Measurements from ENCODE around the gene ANKS4B. TPM values are rescaled to one million over a fixed set of nuclear protein-coding genes. Genes with fewer than 3 reads are reported as not detected.

Gene ANKS4B
- total RNA-seq, 1 experiment from 2014 or later: not detected

DNA sequence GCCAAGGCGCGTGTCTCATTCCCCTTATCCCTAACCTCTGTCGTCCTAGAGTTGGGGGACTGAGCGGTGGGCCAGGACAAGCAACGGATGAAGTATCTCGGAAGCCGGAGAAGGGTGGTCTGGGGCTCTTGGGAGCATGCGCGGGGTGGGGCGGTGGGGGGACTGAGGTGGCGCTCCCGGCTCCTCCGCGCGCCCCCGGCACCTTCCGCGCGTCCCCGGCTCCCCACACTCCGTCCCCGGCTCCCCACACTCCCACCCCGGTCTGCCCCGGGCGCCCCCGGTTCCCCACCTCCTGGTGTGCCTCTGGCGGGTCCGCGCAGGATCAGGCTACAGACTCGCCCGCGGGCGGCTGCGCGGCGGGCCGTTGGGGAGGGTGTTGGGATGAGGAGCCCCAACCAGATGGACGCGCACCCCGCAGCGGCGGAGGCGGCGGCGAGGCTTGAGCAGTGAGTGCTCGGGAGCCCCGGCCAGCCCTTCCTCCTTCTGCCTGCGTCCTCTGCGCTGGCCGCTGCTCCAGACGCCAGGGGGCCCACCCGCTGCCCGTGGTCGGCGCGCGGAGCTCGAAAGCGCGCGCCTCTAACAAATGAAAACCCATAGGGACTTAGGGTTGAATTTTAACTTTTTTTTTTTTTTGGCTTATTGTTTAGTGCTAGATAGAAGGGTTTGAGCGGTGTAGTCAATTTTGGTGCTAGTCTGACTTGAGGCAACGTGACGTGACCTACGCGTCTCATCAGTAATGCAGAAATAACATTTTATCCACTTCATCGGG, 50.2 kb downstream of the ANKS4B start:
- in situ Hi-C loops (cut with HindIII; ENCODE audit: low pct_unique_long_range_greater_than_20kb, low sequenced_read_pairs): loop anchor here (25.0 kb wide), 1 partner anchor 96 kb away; no protein-coding TSS in a partner anchor
- H3K9me3 ChIP-seq (ENCODE audit: control insufficient read depth, insufficient read depth, low read depth, low read length): no peaks in the 10 kb centered on the region
- ChIA-PET CTCF (interaction anchor here (0.6 kb wide), 1 partner anchor 1348 kb away, joined by 5 read pairs; no protein-coding TSS in a partner anchor), POLR2A (no interaction called here)
- intact Hi-C loops (cut with micrococcal nuclease; ENCODE audit: unreplicated experiment): no loop called here
- TF ChIP-seq, protein P1, sequence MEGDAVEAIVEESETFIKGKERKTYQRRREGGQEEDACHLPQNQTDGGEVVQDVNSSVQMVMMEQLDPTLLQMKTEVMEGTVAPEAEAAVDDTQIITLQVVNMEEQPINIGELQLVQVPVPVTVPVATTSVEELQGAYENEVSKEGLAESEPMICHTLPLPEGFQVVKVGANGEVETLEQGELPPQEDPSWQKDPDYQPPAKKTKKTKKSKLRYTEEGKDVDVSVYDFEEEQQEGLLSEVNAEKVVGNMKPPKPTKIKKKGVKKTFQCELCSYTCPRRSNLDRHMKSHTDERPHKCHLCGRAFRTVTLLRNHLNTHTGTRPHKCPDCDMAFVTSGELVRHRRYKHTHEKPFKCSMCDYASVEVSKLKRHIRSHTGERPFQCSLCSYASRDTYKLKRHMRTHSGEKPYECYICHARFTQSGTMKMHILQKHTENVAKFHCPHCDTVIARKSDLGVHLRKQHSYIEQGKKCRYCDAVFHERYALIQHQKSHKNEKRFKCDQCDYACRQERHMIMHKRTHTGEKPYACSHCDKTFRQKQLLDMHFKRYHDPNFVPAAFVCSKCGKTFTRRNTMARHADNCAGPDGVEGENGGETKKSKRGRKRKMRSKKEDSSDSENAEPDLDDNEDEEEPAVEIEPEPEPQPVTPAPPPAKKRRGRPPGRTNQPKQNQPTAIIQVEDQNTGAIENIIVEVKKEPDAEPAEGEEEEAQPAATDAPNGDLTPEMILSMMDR (IDR thresholded peaks at IDR 0.05): peak; percentile 28
- no peak for TF ChIP-seq POLR2AphosphoS5 (IDR thresholded peaks at IDR 0.05; ENCODE audit: low read depth, low read length)
- H3K27me3 ChIP-seq (ENCODE audit: control insufficient read depth, insufficient read depth, low read length): peaks cover 42% of the 10 kb centered on the region
- H3K4me3 ChIP-seq (ENCODE audit: low read depth in 2 of 2, low read length in 2 of 2): peak overlapping the region in 1 of 2 experiments; percentile 24; a peak in 2 of 4 replicates
- no peak for DNase-seq (ENCODE audit: low read depth, low spot score)
- peaks cover under 1% of the 10 kb centered on the region for H3K4me1 ChIP-seq (ENCODE audit: control insufficient read depth, insufficient read depth, low read length)
- peak; percentile 68 for ATAC-seq
- no peak overlapping the region for H3K27ac ChIP-seq (ENCODE audit: low read length)
- BruUV-seq (replicated peaks): no TSS peak
- H3K36me3 ChIP-seq (ENCODE audit: control insufficient read depth, insufficient read depth, low read length): no peaks in the 10 kb centered on the region

DNA sequence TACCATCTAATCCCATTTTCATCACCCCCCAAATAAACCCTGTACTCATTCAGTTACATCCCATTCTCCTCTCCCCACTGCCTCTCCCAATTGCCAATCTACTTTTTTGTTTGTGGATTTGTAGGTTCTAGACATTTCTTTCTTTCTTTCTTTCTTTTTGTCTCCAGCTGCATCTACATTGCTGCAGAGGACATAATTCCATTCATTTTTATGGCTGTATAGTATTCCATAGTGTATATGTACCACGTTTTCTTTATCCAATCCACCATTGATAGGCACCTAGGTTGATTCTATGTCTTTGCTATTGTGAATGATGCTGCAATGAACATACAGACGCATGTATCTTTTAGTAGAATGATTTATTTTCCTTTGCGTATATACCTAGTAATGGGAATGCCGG, 50.9 kb downstream of the ANKS4B start:
- intact Hi-C loops (cut with micrococcal nuclease; ENCODE audit: unreplicated experiment): no loop called here
- in situ Hi-C loops (cut with HindIII; ENCODE audit: low pct_unique_long_range_greater_than_20kb, low sequenced_read_pairs): loop anchor here (25.0 kb wide), 1 partner anchor 97 kb away; no protein-coding TSS in a partner anchor
- H3K9me3 ChIP-seq (ENCODE audit: control insufficient read depth, insufficient read depth, low read depth, low read length): peaks cover 5% of the 10 kb centered on the region; the same call in 1 of the 2 replicates
- H3K36me3 ChIP-seq (ENCODE audit: control insufficient read depth, insufficient read depth, low read length): no peaks in the 10 kb centered on the region
- ChIA-PET POLR2A (no interaction called here), CTCF (interaction anchor here (0.6 kb wide), 1 partner anchor 1348 kb away, joined by 5 read pairs; no protein-coding TSS in a partner anchor)
- TF ChIP-seq POLR2AphosphoS5 (IDR thresholded peaks at IDR 0.05; ENCODE audit: low read depth, low read length) (no peak), SIN3A (IDR thresholded peaks at IDR 0.05; ENCODE audit: borderline replicate concordance, insufficient read depth, low read depth, low read length) (no peak), TCF7L2 (IDR thresholded peaks at IDR 0.05; ENCODE audit: low read depth, low read length) (no peak)
- TF ChIP-seq, protein P1 (IDR thresholded peaks at IDR 0.05): no peak
- TF ChIP-seq, protein P2, sequence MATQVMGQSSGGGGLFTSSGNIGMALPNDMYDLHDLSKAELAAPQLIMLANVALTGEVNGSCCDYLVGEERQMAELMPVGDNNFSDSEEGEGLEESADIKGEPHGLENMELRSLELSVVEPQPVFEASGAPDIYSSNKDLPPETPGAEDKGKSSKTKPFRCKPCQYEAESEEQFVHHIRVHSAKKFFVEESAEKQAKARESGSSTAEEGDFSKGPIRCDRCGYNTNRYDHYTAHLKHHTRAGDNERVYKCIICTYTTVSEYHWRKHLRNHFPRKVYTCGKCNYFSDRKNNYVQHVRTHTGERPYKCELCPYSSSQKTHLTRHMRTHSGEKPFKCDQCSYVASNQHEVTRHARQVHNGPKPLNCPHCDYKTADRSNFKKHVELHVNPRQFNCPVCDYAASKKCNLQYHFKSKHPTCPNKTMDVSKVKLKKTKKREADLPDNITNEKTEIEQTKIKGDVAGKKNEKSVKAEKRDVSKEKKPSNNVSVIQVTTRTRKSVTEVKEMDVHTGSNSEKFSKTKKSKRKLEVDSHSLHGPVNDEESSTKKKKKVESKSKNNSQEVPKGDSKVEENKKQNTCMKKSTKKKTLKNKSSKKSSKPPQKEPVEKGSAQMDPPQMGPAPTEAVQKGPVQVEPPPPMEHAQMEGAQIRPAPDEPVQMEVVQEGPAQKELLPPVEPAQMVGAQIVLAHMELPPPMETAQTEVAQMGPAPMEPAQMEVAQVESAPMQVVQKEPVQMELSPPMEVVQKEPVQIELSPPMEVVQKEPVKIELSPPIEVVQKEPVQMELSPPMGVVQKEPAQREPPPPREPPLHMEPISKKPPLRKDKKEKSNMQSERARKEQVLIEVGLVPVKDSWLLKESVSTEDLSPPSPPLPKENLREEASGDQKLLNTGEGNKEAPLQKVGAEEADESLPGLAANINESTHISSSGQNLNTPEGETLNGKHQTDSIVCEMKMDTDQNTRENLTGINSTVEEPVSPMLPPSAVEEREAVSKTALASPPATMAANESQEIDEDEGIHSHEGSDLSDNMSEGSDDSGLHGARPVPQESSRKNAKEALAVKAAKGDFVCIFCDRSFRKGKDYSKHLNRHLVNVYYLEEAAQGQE (IDR thresholded peaks at IDR 0.05; ENCODE audit: insufficient read depth in 1 of 2, low read depth in 2 of 2, low read length in 1 of 2): no peak
- H3K27me3 ChIP-seq (ENCODE audit: control insufficient read depth, insufficient read depth, low read length): peaks cover 39% of the 10 kb centered on the region
- H3K4me1 ChIP-seq (ENCODE audit: control insufficient read depth, insufficient read depth, low read length): no peaks in the 10 kb centered on the region
- H3K4me3 ChIP-seq (ENCODE audit: low read depth in 2 of 2, low read length in 2 of 2): no peak overlapping the region
- DNase-seq (ENCODE audit: low read depth, low spot score) (no peak), ATAC-seq (no peak)
- BruUV-seq (replicated peaks): no TSS peak
- H3K27ac ChIP-seq (ENCODE audit: low read length): no peak overlapping the region
